IMR-90 (cell line): Measurements from ENCODE around the gene SULT1B1.

ENCODE experiments used
- MAFK ChIP-seq: IDR thresholded peaks from 2 replicates; pipeline ENCODE4 v1.6.1; 2012; ENCODE audit warnings: low read depth, low read length, improper control_type of control experiment
- NFE2L2 ChIP-seq: fragments of 150-350 bp; IDR thresholded peaks from 2 replicates; pipeline ENCODE4 v1.6.1; 2016; ENCODE audit warnings: low read depth, mild to moderate bottlenecking, low read length
- POLR2A ChIP-seq: IDR thresholded peaks from 2 replicates; pipeline ENCODE4 v1.6.1; 2012; ENCODE audit warnings: mild to moderate bottlenecking, low read depth, low read length
- RAD21 ChIP-seq: IDR thresholded peaks from 2 replicates; pipeline ENCODE4 v1.6.1; 2012; ENCODE audit warnings: low read length, improper control_type of control experiment
- RFX5 ChIP-seq: IDR thresholded peaks from 2 replicates; pipeline ENCODE4 v1.8.0; 2012; ENCODE audit warnings: low read depth, mild to moderate bottlenecking, low read length, moderate library complexity
- SMC3 ChIP-seq: fragments of 150-350 bp; IDR thresholded peaks from 2 replicates; pipeline ENCODE4 v1.6.1; 2016; ENCODE audit warnings: low read depth, mild to moderate bottlenecking, antibody characterized with exemption, low read length, moderate library complexity
- TF ChIP-seq, protein P1 (sequence below): conservative IDR thresholded peaks from 2 replicates; pipeline ENCODE4 v1.5.1; 2012; ENCODE audit warnings: mild to moderate bottlenecking, low read depth, low read length, improper control_type of control experiment
- TF ChIP-seq, protein P2 (sequence below): fragments of 150-350 bp; IDR thresholded peaks from 2 replicates; pipeline ENCODE4 v1.6.1; 2017; ENCODE audit warnings: mild to moderate bottlenecking, antibody characterized with exemption, low read length, low read depth

- TF ChIP-seq, protein P1, sequence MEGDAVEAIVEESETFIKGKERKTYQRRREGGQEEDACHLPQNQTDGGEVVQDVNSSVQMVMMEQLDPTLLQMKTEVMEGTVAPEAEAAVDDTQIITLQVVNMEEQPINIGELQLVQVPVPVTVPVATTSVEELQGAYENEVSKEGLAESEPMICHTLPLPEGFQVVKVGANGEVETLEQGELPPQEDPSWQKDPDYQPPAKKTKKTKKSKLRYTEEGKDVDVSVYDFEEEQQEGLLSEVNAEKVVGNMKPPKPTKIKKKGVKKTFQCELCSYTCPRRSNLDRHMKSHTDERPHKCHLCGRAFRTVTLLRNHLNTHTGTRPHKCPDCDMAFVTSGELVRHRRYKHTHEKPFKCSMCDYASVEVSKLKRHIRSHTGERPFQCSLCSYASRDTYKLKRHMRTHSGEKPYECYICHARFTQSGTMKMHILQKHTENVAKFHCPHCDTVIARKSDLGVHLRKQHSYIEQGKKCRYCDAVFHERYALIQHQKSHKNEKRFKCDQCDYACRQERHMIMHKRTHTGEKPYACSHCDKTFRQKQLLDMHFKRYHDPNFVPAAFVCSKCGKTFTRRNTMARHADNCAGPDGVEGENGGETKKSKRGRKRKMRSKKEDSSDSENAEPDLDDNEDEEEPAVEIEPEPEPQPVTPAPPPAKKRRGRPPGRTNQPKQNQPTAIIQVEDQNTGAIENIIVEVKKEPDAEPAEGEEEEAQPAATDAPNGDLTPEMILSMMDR: no peak
- TF ChIP-seq RFX5 (no peak), SMC3 (no peak), POLR2A (no peak), NFE2L2 (no peak), RAD21 (no peak), MAFK (peak; percentile 89)
- TF ChIP-seq, protein P2, sequence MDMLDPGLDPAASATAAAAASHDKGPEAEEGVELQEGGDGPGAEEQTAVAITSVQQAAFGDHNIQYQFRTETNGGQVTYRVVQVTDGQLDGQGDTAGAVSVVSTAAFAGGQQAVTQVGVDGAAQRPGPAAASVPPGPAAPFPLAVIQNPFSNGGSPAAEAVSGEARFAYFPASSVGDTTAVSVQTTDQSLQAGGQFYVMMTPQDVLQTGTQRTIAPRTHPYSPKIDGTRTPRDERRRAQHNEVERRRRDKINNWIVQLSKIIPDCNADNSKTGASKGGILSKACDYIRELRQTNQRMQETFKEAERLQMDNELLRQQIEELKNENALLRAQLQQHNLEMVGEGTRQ: no peak
Observed at GRCh38 chr4:69716654-69717053, 43.8 kb downstream of the SULT1B1 start.
